NCI-H526 (cell line): ENCODE measurements around the gene JPH2.

Experiments used
- DNase-seq, 2 experiments: peaks; one replicate each; lab custom pipeline; 2025; lab: John Stamatoyannopoulos, UW

JPH2 gene

GRCh38 chr20:44102582-44102981, 84.4 kb downstream of the JPH2 start:
- no peak for DNase-seq

DNA sequence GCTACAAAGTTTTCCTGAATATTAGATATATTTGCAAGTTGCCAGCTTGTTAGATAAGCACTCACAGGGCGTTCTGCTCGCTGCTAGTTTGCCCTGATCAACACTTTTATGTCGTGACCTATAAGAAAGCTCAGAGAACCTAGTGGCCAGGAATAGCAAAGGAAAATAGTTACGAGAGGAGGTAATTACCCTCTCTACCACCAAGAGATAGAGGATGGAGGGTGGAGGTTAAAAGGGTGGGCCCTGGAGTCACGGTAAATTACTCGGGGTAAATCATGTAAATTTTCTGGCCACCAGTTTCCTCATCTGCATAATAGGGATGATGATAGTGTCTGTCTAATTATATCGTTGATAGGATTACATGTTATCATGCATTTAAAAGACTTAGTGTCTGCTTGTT, 87.2 kb downstream of the JPH2 start:
- no peak for DNase-seq

GRCh38 chr20:44098657-44099056, 88.3 kb downstream of the JPH2 start:
- DNase-seq, result no peak

- DNase-seq, result no peak
Measured at GRCh38 chr20:44098256-44098630, 88.7 kb downstream of the JPH2 start.

DNA sequence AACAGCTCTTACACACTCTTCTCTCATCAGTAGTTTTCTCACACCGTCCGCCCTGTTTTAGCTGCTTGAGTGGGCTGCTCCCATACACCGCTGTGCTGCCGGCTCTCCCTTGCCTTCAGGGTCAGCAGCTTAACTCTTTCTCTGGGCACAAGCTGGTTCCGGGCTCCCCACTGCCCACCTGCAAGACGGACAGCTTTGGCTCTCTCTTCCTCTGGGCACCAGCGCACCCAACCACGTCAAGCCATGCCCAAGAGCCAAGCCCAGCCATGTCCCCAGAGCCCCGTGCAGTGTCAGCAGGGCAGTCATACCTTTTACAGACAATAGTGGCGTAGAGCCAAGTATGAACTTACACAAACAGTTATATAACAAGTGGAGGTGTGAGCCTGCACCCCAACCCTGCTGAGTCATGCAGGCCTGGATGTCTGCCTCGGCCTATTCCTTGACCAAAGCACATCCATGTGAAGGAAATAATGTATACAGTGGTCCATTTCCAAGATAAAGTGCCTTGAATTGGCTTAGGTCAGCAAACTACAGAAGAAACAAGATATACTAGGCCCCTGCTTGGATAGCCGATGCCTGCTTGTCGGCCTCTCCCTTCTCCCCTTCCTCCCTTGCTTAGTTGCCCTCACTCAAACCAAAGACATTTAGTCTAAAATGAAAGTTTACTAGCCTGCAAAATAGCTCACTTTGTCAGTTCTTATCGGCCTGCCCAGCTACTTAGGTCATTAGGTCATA, 89.3 kb downstream of the JPH2 start:
- DNase-seq, result no peak

DNA sequence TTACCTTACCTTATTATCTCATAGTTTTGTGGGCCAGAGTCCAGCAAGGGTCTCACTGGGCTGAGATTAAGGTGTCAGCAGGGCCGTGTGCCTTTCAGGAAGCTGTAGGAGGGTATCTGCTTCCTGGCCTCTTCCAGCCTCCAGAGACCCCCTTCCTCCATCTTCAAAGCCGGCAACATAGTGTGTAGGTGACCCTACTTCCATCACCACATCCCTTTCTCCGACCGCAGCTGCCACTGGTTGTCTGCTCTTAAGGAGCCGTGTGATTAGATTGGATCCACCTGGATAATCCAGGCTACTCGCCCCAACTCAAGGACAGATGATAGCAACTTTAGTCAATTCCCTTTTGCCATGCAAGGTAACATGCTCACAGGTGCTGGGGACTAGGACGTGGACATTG, 91.2 kb downstream of the JPH2 start:
- DNase-seq, result no peak

- no peak for DNase-seq
Measured at GRCh38 chr20:44093249-44093582, 93.8 kb downstream of the JPH2 start.

DNA sequence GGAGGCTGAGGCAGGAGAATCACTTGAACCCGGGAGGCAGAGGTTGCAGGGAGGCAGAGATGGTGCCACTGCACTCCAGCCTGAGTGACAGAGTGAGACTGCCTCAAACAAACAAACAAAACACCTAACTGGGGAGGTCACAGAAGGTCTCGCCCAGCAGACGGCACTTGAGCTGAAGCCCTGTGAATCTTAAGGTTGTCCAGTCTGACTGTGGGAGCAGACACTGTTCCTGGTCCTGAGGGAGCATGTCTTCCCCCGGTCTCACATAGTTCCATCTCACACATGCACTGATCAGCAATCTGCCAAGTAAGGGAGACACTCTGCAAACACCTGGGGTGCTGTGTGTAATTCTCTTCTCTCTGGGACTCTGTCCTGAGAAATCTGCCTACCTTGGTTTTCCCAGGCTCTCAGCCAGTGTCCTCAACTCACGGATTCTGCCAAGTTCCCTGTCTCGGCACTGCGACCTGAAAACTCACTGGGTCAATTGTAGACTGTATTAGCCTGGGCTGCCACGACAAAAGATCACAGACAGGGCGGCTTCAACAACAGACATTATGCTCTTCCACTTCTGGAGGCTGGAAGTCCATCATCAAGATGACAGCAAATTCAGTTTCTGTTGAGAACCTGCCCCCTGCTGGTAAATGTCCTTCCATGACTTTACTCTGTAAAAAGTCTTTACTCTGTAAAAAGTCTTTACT, 94.3 kb downstream of the JPH2 start:
- peak; percentile 17 to 85 for DNase-seq

DNA sequence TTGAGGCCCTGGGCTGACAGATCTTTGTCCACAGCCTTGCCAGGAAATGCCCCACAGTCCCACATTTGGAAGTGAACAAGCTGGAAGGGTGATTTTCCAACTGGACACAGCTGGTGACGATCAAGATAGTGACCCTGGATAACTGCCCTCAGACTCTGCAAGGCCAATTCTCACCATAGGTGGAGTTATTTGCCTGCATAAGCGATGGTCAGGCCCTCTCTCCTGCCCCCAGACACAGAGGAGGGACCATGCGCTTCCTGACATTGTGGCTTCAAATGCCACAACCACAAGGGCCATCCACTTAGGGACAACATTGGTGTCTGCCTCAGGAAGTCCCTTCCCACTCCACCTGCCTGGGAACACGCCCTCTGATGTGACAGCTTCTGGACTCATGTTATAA, 96.0 kb downstream of the JPH2 start:
- no peak for DNase-seq

GRCh38 chr20:44089987-44090674, 96.9 kb downstream of the JPH2 start:
- DNase-seq, result peak in 1 of 2 experiments; percentile 21

DNA sequence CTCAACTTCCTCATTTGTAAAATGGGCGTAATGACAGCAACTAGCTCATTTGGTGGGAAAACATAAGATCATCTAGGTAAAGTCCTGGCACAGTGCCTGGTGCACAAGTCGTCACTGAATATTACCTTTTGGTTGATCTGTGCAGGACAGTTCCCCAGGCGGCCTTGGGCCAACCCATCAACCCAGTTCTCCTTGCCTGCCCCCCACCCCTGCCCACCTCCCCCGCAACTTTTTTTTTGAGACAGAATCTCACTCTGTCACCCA, 99.2 kb downstream of the JPH2 start:
- no peak for DNase-seq

DNA sequence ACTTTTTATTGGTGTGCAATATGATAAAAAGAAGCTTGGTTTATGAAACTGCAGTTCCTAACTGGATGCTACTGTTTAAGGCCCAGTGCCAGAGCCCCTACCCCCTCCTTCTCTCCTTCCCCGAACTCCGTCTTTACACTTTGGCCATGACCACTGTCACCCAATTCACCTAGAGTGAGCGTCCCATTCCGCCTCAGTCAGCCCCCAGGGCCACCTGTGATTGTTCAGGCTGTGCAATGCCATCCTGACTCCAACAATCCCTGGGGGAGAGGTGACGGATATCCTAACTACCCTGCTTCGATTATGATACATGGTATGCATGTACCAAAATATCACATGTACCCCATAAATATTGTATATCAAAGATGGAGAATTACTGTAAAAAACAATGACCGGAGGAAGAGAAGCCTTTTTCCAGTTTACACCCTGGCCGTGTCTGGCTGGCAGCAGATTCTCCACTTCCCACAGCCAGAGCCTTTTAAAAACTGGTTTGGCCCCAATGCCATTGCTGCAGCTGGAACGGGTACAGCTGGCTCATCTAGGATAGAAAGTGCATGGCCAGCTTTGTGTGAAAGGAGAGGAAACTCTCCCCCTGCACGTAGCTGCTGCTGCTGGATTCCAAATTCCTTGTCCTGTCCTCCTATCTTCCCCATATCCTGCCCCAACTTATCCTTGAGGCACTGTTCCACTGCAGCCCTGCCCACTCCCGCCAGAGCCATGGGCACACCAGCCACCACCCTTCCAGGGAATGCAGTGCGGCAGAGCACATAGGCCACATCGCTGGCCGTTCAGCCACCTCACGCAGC, 99.7 kb downstream of the JPH2 start:
- no peak for DNase-seq

GRCh38 chr20:44085616-44086434, 101.2 kb downstream of the JPH2 start:
- DNase-seq, result no peak

GRCh38 chr20:44084891-44085290, 102.1 kb downstream of the JPH2 start:
- no peak for DNase-seq

DNA sequence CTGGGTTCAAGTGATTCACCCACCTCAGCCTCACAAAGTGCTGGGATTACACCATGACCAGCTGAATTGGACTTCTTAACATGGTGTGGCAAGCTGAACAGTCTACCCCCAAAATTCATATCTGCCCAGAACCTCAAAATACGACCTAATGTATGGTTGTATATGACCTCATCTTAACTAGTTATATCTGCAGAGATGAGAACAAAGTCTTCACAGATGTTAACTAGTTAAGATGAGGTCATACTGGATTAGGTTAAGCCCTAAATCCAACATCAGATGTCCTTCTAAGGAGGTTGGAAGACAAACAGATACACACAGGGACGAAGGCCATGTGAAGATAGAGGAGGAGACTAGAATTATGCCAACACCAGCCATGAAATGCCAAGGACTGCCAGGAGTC, 102.5 kb downstream of the JPH2 start:
- DNase-seq, result no peak

DNA sequence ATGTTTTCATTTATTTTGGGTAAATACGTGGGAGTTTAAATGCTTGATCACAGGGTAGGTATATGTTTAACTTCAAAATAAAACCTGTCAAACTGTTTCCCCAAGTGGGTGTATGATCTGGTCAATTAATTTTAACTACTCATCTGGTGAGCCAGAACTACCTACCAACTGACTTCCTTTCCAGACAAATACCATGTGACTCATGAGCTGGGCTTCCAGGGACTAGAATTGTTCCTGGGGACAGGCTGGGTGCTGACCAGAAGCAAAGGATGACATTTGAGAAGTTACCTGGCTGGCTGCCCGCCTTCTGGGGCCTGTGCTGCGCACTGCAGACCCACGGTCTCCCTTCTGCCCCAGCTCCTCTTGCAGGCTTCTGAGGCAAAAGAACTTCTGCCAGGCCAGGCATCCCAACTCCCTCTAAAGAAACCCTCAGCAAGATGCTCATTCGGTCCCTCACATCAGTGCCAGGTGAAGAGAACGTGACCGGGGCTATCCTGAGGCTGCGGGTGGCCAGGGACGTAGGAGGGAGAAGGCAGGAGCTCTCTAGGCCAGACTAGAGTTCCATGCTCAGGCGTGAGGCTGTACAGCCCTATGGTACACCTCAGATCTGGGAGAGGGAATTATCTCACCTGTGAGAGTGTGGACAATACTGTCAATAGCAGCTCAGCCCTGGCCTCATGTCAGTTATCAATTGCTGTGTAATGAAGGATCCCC, 103.6 kb downstream of the JPH2 start:
- DNase-seq, result no peak

DNA sequence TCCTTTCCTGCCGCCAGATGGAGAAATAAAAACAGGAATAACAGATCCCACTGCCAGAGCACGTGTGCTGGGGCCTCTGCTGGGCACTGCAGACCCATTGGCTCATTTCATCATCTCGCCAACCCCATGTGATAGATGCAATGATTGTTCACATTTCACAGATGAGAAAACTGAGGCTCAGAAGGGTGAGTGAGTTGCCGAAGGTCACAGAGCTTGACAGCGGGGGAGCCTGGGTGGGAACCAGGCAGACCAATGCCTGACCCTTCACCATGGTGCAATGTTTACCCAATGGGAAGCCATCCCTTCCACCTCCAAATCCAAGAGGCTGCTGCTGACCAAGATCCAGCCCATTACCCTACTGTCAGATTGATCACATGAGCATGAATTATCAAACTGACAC, 105.1 kb downstream of the JPH2 start:
- no peak for DNase-seq

DNA sequence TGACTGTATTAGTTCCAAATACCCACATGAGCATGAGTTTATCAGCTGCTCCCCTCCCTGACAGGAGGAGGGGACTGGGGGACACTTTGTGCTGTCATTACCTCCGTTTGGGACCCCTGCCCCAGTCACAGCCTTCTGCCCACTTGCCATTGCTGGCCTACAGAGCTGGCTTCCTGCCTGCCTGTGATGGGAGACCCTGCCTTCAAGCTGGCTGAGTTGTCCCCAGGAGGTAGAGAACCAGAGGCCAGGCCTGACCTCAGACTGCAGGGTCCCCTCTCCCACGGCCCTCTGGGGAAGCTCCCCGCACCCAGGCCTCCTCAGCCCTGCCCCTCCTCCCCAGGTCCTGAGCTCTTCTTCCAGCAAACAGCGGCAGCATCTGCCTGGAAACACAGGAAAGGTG, 105.5 kb downstream of the JPH2 start:
- no peak for DNase-seq

DNA sequence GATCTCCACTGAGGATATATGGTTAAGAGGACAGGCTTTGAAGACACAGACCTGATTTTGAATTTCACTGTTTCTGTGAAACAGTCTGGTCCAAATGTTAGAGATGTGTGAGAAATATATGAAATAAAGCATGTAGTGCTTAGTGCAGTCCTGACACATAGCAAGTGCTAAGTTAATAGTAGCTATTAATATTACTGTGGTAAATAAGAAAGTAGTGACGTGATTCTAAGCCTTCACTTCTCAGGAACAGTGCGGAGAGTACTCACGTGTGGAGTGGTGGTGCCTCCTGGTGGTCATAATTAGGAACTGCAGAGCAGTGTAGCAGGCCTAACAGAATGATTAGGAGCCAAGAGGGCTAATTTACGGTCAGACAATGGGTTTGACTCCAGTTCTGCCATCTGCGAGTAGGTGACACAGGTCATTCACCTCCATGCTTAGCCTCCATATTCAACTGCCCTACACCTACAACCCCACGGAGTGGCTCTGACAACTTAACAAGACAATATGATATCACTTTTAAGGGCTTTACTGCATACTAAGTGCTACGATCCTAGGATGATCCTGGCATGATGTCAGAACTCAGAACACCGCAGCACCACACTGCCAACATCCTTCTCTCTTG, 106.2 kb downstream of the JPH2 start:
- DNase-seq, result peak; percentile 34 to 89

- DNase-seq, result no peak
Measured at GRCh38 chr20:44080064-44080463, 106.9 kb downstream of the JPH2 start.

GRCh38 chr20:44079291-44079690, 107.7 kb downstream of the JPH2 start:
- DNase-seq, result no peak
